Measurements from ENCODE around the gene ARL8B.

The ARL8B gene

DNA sequence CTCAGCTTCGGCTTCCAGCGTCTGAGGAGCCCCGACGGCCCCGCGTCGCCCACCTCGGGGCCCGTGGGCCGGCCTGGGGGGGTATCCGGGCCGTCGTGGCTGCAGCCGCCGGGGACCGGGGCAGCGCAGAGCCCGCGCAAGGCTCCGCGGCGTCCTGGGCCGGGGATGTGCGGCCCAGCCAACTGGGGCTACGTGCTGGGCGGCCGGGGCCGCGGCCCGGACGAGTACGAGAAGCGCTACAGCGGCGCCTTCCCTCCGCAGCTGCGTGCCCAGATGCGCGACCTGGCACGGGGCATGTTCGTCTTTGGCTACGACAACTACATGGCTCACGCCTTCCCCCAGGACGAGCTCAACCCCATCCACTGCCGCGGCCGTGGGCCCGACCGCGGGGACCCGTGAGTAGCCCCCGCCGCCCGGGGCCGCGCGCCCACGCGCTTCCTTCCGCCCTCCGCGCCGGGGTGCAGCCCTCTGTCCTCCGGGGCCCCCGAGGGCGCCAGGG is 65.9 kb downstream of the ARL8B start:
- DNase-seq = peak; percentile 48

DNA sequence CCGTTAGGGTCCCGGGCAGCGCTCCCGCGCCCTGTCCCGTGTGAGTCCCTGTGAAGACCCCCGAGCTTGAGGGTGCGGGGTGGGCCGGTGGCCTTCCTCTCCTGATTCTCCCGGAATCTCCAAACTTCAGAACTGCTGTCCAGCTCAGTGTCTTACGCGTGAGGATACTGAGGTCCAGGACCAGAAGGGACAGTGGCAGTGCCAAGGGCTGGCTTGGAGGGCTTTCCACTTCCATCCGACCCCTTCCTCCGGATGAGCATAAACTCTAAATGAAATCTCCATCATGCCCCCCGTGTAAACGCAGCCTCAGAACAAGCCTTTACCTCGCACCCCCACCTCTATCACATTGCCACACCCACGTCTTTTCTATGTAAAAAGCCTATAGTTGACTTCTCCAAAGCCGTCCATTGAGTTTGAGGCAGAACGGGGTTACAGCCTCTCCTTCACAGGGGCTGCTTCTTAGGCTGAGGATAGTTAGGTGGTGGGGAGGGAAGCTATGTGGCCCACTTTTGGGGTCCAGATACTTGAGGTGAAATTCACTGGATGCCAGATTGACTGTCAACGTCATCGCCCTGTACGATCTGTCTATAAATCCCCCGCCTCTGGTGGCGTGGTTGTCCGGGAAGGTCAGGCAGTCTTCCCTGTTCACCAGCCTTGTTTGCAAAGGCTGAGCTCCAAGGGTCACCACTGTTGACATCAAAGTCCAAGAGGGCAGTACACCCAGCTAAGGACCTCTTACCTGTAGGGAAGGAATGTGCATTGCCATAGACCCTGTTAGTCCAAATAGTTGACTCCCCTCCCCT is 66.5 kb downstream of the ARL8B start:
- peak; percentile 57 for DNase-seq

DNA sequence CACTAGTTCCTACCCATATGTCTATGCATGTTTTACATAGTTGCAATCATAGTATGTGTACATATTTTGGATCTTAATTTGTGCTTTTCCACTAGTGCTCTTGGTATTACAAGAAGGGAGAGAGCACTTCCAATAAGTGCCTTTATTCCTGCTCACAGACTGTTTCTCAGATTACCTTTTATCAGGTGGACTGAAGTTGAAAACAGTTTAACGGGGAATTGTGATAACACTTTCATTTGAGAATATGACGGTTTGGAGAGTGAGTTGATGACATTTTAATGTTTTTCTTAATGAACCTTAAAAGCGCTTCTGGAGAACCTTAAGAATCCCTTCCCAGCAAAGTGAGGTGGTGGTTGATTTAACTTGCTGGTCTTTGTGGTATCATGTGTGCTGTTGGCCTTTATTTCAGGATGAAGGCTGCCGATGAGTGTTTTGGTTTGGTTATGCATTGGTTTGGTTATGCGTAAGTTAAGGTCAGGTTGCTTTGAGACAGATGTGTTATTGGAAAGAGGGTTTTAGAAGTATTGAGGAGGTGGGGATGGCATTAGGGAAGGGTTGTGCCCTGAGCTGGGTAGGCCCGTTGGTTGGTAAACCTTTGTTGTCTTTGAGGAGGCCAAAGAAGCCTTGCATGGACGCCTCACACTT is 68.2 kb downstream of the ARL8B start:
- DNase-seq = no peak

DNA sequence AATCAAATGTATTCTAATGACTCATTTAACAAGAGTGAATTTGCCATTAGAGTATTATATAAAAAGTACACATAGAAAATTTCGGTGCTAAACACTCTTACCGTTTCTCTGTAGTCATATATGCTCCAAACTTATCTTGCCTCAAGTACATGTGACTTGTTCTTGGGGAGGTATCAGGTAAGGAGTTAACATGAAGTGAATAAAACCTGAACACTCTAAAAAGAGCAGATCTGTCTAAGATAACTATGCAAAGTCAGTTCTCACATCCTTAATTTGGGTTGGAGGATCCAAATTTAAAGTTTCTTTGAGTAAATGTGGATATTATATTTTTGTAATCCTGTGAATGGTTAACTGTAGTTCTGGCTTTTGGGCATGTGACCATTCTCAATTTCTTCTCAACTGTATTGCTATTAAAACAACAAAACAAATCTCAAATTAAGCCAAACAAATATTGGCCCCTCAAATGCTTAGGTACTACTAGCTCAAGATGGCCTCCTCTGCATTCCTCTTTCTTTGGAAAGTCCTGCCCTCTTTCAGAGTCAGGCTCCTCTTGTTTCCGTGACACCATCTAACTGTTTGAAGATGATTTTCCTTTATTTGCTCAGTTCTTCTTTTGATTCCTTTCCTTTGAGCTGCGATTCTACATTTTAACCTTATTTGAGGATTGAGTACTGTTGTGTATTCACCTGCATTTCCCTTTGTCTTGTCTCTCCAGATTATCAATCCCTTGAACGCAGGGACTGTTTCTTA is 69.6 kb downstream of the ARL8B start:
- no peak for DNase-seq

DNA sequence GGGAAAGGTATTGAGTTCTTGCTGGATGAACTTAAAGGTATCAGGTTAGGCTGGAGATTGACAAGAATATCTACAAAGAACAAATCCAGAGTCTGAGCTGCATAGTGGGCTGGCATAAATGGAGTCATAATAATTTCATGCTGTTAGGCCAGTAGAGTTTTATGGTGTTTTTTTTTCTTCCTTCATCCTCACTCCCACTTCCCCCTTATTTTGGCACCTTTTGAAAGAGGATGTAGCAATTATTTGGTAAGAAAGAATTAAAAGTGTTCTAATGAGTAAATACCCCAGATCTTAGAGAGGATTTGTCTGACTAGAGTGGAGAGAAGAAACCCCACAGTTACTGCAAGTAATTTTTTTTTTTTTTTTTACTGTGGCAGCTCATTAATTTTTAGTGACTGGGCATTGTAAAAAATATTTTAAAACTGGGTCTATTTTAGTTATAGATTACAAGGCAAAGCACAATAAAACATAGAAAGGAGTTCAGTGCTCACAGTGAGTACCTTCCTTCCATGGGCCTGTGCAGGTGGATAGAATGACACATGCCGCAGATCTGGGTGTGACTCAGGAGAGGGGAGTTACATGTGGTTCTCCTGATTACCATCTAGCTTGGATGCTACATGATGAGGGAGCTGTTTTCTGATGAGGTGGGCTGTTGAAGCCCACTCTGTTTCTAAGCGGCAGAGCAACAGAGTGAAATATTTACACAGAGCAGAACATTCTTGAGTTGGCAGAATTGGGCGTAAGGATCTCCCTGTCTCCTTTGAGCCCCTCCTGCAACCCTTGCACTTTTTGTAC is 70.7 kb downstream of the ARL8B start:
- DNase-seq = no peak

GRCh38 chr3:5194341-5194740 is 72.2 kb downstream of the ARL8B start:
- no peak for DNase-seq

- DNase-seq = no peak
These were observed 72.9 kb downstream of the ARL8B start for GRCh38 chr3:5194801-5195509.

DNA sequence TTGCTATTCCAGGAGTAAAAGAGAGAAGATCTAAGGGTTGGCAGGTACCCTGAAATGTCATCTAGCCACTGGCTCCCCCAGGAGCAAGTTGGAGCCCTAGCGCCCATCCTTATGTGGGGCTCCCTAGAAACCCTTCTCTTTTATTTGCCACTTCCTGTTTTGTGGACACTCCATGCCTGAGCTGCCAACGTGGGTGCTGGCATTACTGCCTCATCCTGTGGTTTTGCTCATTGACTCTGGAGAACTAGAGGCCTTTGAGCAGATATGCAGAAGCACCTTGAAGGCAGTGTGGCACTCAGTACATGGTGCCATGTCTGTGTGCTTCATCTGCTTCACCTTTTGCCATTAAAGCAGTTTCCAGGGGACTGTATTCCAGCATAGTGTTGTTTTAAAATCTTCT is 73.5 kb downstream of the ARL8B start:
- DNase-seq = no peak

DNA sequence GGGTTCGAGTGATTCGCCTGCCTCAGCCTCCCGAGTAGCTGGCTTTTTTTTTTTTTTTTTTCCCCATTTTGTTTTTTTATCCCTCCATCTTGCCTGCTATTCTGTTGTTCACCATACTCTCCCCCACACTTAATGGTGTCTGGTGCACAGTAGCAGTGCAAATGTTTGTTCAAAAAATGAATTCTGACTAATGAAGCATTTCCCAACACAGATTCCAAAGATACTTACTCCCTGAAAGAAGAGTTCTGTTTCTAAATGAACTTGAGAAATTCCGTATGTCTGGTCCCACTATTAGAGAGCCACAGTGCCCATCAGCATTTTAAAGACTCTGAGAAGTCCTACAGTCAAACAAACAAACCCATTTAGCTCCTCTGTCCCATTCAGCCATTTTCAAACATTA is 74.9 kb downstream of the ARL8B start:
- DNase-seq = no peak

DNA sequence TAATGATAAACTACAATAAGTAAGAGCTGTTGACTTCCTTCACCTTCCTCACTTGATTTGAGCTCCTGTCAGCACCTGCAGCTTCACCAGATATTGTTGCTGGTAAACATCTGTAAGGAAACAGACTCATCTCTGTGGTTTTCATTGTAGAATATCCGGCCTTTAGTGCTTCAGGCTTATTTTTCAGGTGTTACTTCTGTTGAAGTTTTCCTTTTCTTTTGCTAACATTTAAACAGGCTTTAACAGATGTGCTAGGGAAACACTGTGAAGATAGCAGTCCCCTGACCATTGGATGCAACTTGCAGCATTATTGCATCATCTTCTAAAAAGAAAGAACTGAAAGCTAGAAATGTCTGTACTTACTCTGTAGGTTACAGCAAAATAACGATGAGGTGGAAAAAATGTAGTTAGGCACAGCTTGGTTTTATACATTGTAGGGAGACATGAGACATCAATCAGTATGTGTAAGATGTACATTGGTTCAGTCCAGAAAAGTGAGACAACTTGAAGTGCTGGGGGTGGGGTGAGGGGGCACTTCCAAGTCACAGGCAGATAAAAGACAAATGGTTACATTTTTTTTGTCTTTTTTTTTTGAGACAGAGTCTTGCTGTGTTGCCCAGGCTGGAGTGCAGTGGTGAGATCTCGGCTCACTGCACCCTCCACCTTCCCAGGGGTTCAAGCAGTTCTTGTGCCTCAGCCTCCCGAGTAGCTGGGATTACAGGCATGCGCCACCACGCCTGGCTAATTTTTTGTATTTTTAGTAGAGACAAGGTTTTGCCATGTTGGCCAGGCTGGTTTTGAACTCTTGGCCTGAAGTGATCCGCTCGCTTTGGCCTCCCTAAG is 75.6 kb downstream of the ARL8B start:
- DNase-seq = peak; percentile 25

DNA sequence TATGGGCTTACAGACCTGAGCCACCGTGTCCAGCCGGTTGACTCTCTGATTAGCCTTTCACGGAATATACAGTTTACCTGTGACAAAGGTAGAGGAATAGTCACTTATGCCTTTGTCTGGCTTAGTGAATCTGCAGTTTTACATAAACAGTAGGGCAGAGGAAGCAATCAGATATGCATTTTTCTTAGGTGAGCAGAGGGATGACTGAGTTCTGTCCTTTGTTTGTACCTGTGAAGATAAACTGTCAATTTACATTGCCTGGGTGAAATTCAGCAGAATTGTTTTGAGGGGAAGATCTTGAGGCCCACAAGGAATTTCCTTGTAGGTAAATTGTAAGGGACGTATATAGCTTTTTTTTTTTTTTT is 76.2 kb downstream of the ARL8B start:
- DNase-seq = no peak

DNA sequence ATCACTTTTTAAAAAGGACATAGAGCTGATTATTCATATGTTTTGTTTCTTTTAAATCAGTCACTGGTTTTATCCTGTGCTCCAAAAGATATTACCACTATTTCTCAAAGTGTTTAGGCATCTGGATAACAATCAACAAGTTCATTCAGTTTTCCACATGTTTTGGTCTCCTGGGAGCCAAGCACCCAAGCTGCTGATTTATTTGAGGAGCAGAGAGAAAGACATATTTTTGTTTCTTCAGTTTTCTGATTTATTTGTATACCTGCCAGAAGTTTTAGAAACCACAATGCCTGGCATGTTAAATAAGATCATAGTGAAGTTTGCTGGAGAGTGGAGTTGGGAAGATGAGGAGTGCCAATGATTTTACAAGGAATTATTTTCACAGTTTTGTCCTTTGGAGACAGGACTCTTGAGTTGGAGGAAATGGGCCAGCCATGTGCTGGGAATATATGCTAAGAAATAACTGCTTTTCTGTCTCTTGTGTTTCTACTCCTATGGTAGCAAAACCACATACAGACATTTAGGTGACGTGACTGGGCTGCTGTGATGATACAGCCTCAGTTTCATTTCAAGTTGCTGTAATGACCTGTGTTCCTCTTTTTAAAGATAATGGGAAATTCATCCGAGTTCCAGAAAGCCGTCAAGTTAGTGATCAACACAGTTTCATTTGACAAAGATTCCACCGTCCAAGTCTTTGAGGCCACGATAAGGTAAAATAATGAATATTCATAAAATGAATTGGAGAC is 77.1 kb downstream of the ARL8B start:
- DNase-seq = no peak

- DNase-seq = no peak
These were observed 79.4 kb downstream of the ARL8B start for GRCh38 chr3:5201536-5201935.

GRCh38 chr3:5202222-5202621 is 80.1 kb downstream of the ARL8B start:
- no peak for DNase-seq

- no peak for DNase-seq
These were observed 83.3 kb downstream of the ARL8B start for GRCh38 chr3:5205165-5205941.

DNA sequence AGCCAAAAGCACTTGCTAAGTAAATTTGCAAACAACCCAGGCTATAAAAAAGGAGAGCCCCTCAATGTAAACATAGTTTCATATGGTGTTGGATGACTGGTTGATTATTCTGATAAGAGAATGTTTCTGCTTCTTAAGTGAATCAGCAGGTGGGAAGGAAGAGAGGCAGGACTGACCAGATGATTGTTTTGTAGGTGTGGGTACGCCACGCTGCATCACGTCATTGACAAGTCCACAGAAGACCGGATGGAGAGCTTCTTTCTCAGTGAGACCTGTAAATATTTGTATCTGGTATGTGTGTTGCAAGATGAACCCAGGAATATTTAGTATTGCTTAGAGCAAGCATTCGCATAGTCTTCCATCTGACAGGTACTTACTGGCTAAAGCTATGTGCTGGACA is 88.8 kb downstream of the ARL8B start:
- DNase-seq = no peak

GRCh38 chr3:5212628-5213573 is 90.8 kb downstream of the ARL8B start:
- no peak for DNase-seq

DNA sequence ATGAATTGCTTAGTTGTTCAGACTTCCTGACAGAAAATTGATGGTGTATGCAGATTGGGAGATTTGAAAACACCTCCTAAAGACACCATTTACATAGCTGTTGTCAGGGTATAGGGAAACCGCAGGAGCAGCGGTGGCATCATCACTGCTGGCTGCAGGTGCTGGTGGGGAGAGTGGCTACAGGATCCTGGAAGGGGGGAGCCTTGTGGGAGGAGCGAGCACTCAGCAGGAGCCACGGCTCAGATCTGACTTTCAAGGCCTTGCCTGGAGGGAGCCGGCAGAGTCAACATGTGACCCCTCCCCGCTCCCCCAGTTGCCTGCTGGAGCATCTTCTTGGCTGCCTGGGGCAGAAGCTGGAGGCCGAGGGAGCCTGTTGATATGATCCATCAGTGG is 91.5 kb downstream of the ARL8B start:
- no peak for DNase-seq

GRCh38 chr3:5214352-5214751 is 92.3 kb downstream of the ARL8B start:
- DNase-seq = no peak

Measured in activated CD4-positive, alpha-beta T cell treated with anti-CD3 and anti-CD28 coated beads, Interleukin-2, amount 50 U/mL, for 1 hour (primary cell).